HepG2 (cell line): Measurements from ENCODE around the gene SUPT4H1. TPM values are rescaled to one million over a fixed set of nuclear protein-coding genes. Genes with fewer than 3 reads are reported as not detected.

Experiments used
- DNMT3B ChIP-seq: conservative IDR thresholded peaks from 2 replicates; pipeline ENCODE4 v1.6.1; 2016; ENCODE audit warnings: missing biosample characterization, control low read depth
- ISX ChIP-seq: sonication (generic); formaldehyde crosslinking; conservative IDR thresholded peaks from 2 replicates; pipeline ENCODE4 v1.5.0; 2020; ENCODE audit warnings: missing genetic modification reagents
- KDM4B ChIP-seq: sonication (generic); formaldehyde crosslinking; IDR thresholded peaks from 2 replicates; pipeline ENCODE4 v1.4.0; 2020; ENCODE audit warnings: missing genetic modification reagents
- ZNF567 ChIP-seq: sonication (generic); formaldehyde crosslinking; IDR thresholded peaks from 2 replicates; pipeline ENCODE4 v1.8.1; 2023; ENCODE audit warnings: mild to moderate bottlenecking, missing genetic modification reagents, borderline replicate concordance
- ZNF749 ChIP-seq: sonication (generic); formaldehyde crosslinking; IDR thresholded peaks from 2 replicates; pipeline ENCODE4 v1.8.0; 2022; ENCODE audit warnings: mild to moderate bottlenecking, missing genetic modification reagents, moderate library complexity, borderline replicate concordance
- ZNF850 ChIP-seq: sonication (generic); formaldehyde crosslinking; conservative IDR thresholded peaks from 2 replicates; pipeline ENCODE4 v1.9.0; 2021; ENCODE audit warnings: mild to moderate bottlenecking, missing genetic modification reagents
- polyA plus RNA-seq, 8 experiments: library from polyadenylated mRNA; depleted of rRNA in 3 of 8; stranded (reverse) in 7 of 8; unstranded in 1 of 8; fragments of >200 nt; fragmentation: Illumina TruSeq in 4 of 8; extraction: Trizol in 4 of 8; gene quantifications; 2 replicates each; pipeline versions ENCODE4 v1.2.1 to v1.2.3, GENCODE V29; 2011 to 2016; ENCODE audit warnings: low read depth in 4 of 8, missing spikeins in 1 of 8, mixed read lengths in 1 of 8; ENCODE audit not compliant: insufficient read depth in 1 of 8
- total RNA-seq, 5 experiments: library from RNA; depleted of rRNA; stranded (reverse); fragments of >200 nt; fragmentation: Illumina TruSeq; extraction: Trizol; gene quantifications; 2 replicates each; pipeline ENCODE4 v1.2.3, GENCODE V29; 2016; ENCODE audit warnings: low read depth in 1 of 5
- TF ChIP-seq, protein P1 (sequence below): sonication (generic); formaldehyde crosslinking; IDR thresholded peaks from 2 replicates; pipeline ENCODE4 v1.4.0; 2020; ENCODE audit warnings: missing genetic modification reagents
- TF ChIP-seq, protein P2 (sequence below), 2 experiments: fragments of 450-650 bp in 1 of 2; sonication (generic) in 1 of 2; formaldehyde crosslinking; IDR thresholded peaks; 2 replicates each; pipeline versions ENCODE4 v1.5.0 to v1.8.0; 2020 to 2022; ENCODE audit warnings: mild to moderate bottlenecking in 1 of 2, missing genetic modification reagents in 1 of 2
- TF ChIP-seq, protein P3 (sequence below): sonication (generic); formaldehyde crosslinking; IDR thresholded peaks from 2 replicates; pipeline ENCODE4 v1.4.0; 2020; ENCODE audit warnings: missing genetic modification reagents
- TF ChIP-seq, protein P4 (sequence below): sonication (generic); formaldehyde crosslinking; IDR thresholded peaks from 2 replicates; pipeline ENCODE4 v1.4.0; 2020; ENCODE audit warnings: mild to moderate bottlenecking, missing genetic modification reagents

The SUPT4H1 gene
- total and polyA plus RNA-seq, 2 of the 13 experiments (the other 11 are each of a cell fraction or from before 2014, with no cell fraction given): 155 to 244 TPM

DNA sequence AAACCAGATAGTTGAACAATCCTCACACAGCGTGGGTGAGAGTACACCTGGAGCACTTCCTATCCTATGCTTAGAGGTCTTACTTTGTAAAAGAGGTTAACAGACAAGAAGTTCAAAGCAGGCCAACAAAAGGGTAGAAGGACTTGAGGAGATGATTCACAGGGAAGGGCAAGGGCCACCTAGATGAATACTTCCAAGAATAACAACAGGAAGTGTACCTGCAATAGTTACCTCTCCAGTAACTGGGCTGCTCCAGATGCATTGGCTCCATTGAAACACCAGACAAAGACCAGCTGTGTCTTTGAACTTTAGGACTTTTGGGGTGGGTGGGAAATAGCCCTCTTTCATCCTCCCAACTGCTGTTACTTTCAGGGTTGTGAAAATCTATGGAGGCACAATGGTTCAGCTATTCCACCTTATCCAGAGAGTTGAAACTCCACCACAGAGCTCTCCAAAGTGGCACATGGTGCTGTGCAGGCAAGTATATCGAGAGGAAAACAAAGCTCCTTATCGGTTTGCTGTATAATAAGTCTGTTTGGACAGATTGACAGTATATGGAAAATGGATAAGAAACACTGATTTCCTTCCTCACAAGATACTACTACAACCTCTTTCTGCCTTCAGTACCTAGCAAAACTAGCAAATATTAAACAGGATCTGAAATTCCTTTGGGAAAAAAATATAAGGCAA, 42.7 kb upstream of the SUPT4H1 start (continued):
- TF ChIP-seq, protein P1, sequence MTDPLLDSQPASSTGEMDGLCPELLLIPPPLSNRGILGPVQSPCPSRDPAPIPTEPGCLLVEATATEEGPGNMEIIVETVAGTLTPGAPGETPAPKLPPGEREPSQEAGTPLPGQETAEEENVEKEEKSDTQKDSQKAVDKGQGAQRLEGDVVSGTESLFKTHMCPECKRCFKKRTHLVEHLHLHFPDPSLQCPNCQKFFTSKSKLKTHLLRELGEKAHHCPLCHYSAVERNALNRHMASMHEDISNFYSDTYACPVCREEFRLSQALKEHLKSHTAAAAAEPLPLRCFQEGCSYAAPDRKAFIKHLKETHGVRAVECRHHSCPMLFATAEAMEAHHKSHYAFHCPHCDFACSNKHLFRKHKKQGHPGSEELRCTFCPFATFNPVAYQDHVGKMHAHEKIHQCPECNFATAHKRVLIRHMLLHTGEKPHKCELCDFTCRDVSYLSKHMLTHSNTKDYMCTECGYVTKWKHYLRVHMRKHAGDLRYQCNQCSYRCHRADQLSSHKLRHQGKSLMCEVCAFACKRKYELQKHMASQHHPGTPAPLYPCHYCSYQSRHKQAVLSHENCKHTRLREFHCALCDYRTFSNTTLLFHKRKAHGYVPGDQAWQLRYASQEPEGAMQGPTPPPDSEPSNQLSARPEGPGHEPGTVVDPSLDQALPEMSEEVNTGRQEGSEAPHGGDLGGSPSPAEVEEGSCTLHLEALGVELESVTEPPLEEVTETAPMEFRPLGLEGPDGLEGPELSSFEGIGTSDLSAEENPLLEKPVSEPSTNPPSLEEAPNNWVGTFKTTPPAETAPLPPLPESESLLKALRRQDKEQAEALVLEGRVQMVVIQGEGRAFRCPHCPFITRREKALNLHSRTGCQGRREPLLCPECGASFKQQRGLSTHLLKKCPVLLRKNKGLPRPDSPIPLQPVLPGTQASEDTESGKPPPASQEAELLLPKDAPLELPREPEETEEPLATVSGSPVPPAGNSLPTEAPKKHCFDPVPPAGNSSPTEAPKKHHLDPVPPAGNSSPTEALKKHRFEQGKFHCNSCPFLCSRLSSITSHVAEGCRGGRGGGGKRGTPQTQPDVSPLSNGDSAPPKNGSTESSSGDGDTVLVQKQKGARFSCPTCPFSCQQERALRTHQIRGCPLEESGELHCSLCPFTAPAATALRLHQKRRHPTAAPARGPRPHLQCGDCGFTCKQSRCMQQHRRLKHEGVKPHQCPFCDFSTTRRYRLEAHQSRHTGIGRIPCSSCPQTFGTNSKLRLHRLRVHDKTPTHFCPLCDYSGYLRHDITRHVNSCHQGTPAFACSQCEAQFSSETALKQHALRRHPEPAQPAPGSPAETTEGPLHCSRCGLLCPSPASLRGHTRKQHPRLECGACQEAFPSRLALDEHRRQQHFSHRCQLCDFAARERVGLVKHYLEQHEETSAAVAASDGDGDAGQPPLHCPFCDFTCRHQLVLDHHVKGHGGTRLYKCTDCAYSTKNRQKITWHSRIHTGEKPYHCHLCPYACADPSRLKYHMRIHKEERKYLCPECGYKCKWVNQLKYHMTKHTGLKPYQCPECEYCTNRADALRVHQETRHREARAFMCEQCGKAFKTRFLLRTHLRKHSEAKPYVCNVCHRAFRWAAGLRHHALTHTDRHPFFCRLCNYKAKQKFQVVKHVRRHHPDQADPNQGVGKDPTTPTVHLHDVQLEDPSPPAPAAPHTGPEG (CRISPR knock-in tag): no peak
- TF ChIP-seq, protein P2, sequence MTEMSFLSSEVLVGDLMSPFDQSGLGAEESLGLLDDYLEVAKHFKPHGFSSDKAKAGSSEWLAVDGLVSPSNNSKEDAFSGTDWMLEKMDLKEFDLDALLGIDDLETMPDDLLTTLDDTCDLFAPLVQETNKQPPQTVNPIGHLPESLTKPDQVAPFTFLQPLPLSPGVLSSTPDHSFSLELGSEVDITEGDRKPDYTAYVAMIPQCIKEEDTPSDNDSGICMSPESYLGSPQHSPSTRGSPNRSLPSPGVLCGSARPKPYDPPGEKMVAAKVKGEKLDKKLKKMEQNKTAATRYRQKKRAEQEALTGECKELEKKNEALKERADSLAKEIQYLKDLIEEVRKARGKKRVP (CRISPR knock-in tag; IDR thresholded peaks at IDR 0.05): peak in 1 of 2 experiments; percentile 77; a peak in 1 of 4 replicates
- TF ChIP-seq ISX (CRISPR knock-in tag): no peak
- no peak for TF ChIP-seq ZNF567 (CRISPR knock-in tag)
- no peak for TF ChIP-seq ZNF850 (CRISPR knock-in tag)
- TF ChIP-seq ZNF749: no peak
- no peak for TF ChIP-seq KDM4B
- TF ChIP-seq, protein P3, sequence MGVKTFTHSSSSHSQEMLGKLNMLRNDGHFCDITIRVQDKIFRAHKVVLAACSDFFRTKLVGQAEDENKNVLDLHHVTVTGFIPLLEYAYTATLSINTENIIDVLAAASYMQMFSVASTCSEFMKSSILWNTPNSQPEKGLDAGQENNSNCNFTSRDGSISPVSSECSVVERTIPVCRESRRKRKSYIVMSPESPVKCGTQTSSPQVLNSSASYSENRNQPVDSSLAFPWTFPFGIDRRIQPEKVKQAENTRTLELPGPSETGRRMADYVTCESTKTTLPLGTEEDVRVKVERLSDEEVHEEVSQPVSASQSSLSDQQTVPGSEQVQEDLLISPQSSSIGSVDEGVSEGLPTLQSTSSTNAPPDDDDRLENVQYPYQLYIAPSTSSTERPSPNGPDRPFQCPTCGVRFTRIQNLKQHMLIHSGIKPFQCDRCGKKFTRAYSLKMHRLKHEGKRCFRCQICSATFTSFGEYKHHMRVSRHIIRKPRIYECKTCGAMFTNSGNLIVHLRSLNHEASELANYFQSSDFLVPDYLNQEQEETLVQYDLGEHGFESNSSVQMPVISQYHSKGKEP (CRISPR knock-in tag): no peak
- TF ChIP-seq DNMT3B (CRISPR knock-in tag): 0 out of 2 replicates have a peak, but pooled peaks have one; percentile 16
- TF ChIP-seq, protein P4, sequence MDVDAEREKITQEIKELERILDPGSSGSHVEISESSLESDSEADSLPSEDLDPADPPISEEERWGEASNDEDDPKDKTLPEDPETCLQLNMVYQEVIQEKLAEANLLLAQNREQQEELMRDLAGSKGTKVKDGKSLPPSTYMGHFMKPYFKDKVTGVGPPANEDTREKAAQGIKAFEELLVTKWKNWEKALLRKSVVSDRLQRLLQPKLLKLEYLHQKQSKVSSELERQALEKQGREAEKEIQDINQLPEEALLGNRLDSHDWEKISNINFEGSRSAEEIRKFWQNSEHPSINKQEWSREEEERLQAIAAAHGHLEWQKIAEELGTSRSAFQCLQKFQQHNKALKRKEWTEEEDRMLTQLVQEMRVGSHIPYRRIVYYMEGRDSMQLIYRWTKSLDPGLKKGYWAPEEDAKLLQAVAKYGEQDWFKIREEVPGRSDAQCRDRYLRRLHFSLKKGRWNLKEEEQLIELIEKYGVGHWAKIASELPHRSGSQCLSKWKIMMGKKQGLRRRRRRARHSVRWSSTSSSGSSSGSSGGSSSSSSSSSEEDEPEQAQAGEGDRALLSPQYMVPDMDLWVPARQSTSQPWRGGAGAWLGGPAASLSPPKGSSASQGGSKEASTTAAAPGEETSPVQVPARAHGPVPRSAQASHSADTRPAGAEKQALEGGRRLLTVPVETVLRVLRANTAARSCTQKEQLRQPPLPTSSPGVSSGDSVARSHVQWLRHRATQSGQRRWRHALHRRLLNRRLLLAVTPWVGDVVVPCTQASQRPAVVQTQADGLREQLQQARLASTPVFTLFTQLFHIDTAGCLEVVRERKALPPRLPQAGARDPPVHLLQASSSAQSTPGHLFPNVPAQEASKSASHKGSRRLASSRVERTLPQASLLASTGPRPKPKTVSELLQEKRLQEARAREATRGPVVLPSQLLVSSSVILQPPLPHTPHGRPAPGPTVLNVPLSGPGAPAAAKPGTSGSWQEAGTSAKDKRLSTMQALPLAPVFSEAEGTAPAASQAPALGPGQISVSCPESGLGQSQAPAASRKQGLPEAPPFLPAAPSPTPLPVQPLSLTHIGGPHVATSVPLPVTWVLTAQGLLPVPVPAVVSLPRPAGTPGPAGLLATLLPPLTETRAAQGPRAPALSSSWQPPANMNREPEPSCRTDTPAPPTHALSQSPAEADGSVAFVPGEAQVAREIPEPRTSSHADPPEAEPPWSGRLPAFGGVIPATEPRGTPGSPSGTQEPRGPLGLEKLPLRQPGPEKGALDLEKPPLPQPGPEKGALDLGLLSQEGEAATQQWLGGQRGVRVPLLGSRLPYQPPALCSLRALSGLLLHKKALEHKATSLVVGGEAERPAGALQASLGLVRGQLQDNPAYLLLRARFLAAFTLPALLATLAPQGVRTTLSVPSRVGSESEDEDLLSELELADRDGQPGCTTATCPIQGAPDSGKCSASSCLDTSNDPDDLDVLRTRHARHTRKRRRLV: no peak
